Panc1 (cell line): ENCODE data around the gene FAM219B.

ENCODE experiments used
- CTCF ChIP-seq: fragments of 450-650 bp; IDR thresholded peaks from 2 replicates; pipeline ENCODE4 v1.5.1; 2017; ENCODE audit warnings: mild to moderate bottlenecking
- POLR2AphosphoS5 ChIP-seq: IDR thresholded peaks from 2 replicates; pipeline ENCODE4 v1.6.1; 2012; ENCODE audit warnings: mild to moderate bottlenecking, low read depth, low read length, moderate library complexity
- SIN3A ChIP-seq: IDR thresholded peaks from 2 replicates; pipeline ENCODE4 v1.6.1; 2012; ENCODE audit warnings: low read depth, mild to moderate bottlenecking, low read length, moderate library complexity, borderline replicate concordance; ENCODE audit not compliant: insufficient read depth
- TCF7L2 ChIP-seq: IDR thresholded peaks from 2 replicates; pipeline ENCODE4 v1.6.1; 2011; ENCODE audit warnings: mild to moderate bottlenecking, low read depth, low read length, inconsistent platforms
- TF ChIP-seq, protein P1 (sequence below), 2 experiments: IDR thresholded peaks; 2 replicates each; pipeline ENCODE4 v1.6.1; 2011 to 2012; ENCODE audit warnings: low read depth in 2 of 2, control low read depth in 1 of 2, low read length in 1 of 2, mild to moderate bottlenecking in 1 of 2, moderate library complexity in 1 of 2; ENCODE audit not compliant: insufficient read depth in 1 of 2

DNA sequence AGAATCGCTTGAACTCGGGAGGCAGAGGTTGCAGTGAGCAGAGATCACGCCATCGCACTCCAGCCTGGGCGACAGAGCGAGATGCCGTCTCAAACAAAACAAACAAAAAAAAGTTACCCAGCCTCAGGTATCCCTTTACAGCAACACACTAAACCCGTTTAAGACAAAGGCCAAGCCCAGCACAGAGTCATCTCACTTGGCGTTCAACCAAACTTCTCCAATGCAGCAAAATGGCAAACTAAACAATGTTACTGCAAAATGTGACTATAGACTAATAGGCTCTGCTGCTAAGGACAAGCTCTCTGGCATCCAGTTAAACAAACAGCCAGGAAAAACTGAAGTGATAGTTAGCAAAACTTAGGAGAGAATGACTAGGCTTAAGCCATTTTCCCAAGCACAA is 6.4 kb upstream of the FAM219B start:
- no peak for TF ChIP-seq CTCF
- TF ChIP-seq POLR2AphosphoS5 = no peak
- no peak for TF ChIP-seq SIN3A
- TF ChIP-seq, protein P1, sequence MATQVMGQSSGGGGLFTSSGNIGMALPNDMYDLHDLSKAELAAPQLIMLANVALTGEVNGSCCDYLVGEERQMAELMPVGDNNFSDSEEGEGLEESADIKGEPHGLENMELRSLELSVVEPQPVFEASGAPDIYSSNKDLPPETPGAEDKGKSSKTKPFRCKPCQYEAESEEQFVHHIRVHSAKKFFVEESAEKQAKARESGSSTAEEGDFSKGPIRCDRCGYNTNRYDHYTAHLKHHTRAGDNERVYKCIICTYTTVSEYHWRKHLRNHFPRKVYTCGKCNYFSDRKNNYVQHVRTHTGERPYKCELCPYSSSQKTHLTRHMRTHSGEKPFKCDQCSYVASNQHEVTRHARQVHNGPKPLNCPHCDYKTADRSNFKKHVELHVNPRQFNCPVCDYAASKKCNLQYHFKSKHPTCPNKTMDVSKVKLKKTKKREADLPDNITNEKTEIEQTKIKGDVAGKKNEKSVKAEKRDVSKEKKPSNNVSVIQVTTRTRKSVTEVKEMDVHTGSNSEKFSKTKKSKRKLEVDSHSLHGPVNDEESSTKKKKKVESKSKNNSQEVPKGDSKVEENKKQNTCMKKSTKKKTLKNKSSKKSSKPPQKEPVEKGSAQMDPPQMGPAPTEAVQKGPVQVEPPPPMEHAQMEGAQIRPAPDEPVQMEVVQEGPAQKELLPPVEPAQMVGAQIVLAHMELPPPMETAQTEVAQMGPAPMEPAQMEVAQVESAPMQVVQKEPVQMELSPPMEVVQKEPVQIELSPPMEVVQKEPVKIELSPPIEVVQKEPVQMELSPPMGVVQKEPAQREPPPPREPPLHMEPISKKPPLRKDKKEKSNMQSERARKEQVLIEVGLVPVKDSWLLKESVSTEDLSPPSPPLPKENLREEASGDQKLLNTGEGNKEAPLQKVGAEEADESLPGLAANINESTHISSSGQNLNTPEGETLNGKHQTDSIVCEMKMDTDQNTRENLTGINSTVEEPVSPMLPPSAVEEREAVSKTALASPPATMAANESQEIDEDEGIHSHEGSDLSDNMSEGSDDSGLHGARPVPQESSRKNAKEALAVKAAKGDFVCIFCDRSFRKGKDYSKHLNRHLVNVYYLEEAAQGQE (IDR thresholded peaks at IDR 0.05; ENCODE audit: insufficient read depth in 1 of 2, low read depth in 2 of 2, low read length in 1 of 2) = no peak
- no peak for TF ChIP-seq TCF7L2
